NCI-H345 (cell line): Measurements from ENCODE around the gene RTTN.

Experiments
- DNase-seq: peaks from one replicate; lab custom pipeline; 2025; lab: John Stamatoyannopoulos, UW

RTTN gene

DNA sequence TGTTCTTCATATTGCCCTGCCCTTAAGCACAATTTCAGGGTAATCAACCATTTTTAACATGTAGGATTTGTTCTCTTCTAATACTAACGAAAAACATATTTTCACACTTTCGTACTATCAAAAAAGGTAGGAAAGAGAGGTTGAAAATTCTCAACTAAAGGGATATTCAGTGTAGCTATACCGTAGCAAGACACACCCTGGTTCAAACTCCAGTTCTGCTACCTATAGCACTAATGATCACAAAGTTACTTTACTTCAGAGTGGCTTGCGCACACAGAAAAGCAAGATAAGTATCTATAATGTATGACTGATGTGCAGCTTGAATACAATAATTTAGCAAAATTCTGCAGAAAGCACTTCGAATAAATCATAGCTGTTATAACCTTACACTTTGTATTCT is 132.1 kb downstream of the RTTN start:
- no peak for DNase-seq

DNA sequence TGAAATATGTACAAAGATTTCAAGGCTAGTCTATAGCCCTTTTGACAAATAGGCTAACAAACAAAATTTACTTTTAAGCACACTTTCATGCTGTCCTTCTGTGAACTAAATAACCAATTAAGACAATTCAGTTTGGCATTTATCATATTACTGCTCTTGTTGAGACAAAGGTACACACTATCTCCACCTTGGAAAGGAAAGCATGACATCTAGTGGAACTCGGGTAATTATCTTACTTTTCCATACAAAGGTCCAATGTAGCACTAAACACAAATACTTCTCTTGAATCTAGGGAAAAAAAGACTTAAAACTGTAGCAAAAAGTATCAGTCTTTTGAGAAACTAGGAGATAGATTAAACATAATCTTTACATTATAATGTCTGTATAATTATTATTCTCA is 132.8 kb downstream of the RTTN start:
- peak; percentile 38 for DNase-seq

DNA sequence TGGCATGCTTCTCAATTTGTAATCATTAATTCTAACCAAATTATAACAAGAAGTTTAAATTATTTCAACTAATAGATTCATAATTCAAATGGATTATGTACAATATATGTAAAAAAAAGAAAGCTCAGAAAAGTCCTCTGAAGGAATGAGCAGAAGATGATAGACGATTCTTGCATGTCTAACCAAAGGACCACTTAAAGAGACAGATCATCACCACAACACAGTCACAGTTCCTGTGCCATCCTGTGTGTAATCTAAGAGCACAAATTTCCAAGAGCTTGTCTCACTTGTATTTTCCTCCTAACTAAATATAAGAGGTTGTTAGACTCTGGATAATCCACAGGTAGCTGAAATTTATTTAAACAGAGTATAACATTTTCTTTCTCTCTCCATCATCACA is 135.5 kb downstream of the RTTN start:
- no peak for DNase-seq

DNA sequence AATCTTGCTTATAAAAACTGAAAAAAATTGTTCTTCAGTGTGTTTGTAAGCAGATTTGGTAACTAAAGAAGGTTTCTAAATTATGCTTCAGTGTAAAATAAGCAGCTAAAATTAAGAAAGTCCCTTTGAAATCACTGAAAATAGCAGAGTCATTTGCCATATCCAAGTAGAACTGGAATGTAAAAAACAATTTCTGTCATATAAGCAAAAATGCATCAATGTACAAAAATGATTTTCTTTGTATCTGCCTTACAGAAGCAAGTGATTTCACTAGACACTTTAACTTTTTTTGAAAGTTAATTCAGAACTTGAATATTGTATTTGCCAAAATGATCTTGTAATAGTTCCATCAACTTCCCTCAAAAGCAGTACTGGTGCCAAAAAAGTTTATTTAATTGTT is 136.1 kb downstream of the RTTN start:
- DNase-seq: no peak

DNA sequence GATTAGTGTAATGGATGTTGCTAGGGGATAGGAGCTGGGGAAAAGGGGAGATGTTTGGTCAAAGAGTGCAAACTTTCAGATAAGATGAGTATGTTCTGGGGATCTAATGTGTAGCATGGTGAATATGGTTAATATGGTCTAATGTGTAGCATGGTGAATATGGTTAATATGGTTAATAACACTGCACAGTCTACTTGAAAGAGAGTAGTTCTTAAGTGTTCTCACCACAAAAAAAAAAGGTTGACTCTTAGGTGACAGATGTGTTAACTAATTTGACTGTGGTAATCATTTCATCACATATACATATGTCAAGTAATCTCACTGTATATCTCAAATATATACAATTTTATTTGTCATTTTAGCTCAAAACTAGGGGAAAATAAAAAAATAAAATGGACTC is 136.5 kb downstream of the RTTN start:
- no peak for DNase-seq

DNA sequence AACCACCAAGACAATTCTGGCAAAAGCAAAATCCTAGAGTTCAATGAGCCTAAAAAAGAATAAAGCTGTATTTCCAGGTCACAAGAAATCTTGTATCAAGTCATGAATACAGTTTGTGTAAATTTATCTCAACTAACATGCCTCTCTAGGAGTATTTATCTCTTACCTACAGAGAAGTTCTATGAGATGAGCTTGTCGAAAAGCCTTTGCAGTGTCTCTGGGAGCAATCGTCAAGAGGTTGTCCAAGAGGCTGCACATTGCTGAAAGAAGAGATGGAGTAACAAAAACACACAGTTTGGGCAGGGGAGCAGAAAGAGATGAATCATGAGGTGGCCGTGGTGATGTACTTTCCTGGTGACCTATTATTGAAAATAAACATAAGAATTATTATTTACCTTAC is 145.8 kb downstream of the RTTN start:
- DNase-seq: no peak

DNA sequence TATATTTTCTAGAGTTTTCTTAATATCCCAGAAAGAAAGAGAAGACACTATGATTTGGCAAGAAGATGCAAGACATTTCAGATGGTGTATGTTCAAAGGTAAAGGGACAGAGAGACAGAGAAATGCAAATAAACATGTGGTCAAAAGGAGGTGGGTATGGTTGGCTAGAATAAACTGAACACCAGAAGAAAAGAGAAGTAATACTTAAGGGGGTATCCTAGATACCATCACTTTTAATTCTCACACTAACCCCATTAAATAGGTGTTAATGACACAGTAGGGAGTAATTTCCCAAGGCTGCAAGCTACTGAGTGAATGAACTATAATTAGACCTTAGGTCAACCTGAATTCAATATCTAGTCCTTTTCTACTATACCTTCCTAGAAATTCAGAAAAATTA is 146.6 kb downstream of the RTTN start:
- DNase-seq: no peak

DNA sequence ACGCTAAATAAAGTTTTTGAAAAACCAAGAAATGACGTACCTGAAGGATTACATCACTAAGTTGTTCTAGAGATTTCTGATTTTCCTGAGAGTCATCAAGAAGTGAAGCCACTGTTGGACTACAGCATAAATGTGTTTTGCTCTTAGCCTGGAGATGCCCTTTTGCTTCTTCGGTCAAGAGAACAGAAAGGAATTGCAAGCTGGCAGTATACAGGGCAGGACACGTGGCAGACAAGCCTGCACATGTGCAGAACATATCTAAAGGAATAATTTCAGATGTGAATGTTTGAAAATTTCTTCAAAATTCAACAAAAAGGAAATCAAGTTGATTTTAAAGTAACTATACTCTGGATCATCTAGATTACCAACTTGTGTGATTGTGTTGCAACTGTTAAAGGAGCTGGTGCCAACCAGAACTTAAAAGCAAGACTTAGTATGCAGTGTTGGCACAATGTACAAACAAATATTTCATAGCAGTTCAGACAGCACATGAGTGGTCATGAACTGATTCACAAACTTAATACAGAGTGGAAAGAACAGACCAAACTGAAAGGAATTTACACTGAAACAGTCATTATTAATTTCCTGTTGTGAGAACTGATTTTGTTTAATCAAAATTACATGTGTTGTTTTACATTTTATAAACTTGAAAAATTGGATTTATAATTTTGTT is 157.4 kb downstream of the RTTN start:
- no peak for DNase-seq

DNA sequence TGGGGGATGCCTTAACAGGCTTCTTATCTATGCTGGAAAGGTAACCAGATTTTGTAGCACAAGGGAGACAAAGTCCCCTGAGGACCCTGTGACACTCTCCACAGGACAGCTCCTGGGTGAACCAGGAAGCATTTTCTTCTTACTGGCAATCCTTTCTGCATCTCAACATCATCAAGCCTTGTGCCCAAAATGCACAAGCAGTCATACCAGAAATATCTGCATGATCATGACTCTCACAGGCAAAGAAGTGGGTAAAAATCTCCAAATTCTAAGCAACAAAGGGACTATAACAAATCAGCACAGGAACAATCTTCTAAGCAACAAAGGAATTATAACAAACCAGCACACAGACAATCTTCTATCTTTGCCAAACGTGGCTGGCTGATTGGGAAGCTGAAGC is 158.7 kb downstream of the RTTN start:
- no peak for DNase-seq

DNA sequence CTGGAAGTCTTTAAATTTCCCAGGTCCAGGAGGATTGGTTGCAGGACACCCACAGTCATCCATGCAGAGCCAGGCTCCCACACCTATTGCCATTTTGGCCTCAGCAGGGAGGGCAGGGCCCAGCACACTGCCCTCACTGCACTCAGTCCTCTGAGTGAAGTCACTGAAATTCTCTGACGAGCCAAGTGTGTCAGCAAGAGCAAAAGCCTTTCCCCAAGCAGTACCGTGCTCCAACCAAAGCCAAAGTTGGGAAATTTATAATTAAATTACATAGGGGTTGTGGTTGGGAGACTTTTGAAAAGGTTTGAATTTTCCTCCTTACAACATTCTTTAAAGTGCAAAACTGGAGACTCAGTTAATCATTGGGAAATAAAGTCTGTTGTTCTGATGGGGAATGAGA is 159.3 kb downstream of the RTTN start:
- DNase-seq: no peak

DNA sequence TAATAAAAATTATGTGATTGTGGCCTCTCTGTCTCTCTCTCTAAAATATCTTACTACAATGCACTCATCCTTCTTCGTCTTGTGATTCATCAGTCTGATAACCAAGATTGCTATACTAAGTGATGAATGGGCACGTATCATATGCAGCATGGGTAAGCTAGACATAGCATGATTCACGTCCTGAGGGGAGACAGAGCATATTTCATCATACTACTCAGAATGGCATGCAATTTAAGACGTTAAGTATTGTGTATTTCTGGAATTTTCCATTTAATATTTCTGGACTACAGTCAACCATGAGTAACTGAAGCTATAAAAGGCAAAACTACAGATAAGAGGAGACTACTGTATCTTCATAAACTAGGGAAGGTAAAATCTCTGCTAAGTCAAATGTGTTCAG is 160.9 kb downstream of the RTTN start:
- DNase-seq: no peak

DNA sequence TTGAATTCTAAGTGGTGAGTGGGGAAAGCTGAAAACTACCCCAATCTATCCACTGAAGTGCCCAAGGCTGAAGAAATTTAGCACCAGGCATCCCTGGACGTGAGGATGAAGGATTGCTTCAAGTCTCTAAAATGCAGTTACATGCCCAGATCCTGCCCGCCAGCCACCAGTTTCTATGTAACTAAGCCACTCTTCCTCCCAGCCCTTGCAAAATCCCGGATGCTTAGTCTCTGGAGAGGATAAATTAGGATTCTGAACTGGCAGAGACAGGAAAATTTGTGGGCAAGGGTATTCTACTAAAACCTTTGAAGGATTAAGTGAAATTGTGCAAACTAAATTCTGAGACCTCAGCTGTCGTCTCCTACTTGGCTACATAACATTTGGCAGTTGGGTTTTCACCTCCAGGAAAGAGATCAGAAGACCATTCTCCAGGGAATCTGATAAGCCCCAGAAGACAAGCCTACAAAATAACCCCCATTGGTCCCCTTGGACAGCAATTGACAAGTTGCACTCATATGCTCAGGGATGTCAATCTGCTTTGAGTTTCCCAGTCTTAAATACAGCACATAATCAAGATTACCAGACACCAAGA is 163.9 kb downstream of the RTTN start:
- DNase-seq: no peak

DNA sequence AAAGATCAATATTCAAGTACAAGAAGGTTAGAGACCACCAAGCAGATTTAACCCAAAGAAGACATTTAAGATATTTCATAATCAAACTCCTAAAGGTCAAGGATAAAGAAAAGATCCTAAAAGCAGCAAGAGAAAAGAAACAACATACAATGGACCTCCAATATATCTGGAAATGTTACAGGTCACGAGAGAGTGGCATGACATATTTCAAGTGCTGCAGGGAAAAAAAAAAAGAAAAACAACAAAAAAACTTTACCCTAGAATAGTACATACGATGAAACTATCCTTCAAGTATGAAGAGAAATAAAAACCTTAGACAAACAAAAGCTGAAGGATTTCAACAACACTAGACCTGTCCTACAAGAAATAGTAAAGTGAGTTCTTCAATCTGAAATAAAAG is 166.3 kb downstream of the RTTN start:
- no peak for DNase-seq

DNA sequence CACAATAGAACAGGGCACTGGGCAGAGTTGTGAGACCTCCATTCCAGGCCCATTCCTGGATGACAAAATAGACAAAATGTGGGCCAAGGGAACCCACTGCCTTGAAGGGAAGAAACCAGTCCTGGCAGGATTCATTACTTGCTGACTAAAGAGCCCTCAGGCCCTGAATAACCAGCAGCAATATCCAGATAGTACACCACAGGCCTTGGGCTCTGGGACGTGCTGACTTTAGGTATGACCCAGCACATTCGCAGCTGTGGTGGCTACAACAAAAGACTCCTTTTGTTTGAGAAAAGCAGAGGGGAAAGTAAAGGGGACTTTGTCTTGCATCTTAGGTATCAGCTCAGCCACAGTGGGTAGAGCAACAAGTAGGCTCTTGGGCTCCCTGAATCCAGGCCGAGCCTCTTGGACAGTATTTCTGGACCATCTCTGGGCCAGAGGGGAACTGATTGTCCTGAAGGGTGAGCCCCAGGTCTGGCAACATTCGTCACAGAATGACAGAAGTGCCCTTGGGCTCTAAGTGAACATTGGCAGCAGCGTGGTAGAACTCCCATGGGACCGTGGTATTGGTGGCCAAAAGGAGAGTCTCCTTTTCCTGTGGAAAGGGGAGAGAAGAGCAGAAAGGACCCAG is 167.9 kb downstream of the RTTN start:
- DNase-seq: no peak

DNA sequence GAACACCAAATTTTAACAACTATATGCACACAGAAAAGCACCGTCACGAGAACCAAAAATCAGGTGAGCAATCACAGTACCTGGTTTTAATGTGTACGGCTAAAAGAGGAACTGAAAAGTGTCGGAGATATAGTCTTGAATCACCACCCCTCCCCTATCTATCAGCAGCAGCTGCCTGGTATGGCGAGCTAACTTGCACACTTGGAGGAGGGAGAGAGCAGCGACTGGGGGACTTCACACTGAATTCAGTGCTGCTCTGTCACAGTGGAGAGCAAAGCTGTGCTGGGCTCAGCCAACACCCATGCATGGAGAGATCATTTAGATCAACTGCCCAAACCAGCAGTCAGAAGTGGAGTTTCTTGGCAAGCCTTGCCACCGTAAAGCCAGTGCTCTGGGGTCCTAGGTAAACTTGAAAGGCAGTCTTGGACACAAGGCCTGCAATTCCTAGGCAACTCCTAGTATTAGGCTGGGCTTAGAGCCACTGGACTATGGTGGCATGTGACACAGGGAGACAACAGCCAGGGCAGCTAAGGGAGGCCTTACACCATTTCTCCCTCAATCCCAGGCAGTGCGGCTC is 168.6 kb downstream of the RTTN start:
- no peak for DNase-seq

DNA sequence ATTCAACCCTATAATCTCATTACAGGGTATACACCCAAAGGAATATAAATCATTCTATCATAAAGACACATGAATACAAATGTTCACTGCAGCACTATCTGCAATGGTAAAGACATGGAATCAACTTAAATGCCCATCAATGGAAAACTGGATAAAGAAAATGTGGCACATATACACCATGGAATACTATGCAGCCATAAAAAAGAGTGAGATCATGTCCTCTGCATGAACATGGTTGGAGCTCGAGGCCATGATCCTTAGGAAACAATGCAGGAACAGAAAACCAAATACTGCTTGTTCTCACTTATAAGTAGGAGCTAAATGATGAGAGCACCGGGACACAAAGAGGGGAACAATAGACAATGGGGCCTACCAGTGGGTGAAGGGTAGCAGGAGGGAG is 169.3 kb downstream of the RTTN start:
- no peak for DNase-seq

DNA sequence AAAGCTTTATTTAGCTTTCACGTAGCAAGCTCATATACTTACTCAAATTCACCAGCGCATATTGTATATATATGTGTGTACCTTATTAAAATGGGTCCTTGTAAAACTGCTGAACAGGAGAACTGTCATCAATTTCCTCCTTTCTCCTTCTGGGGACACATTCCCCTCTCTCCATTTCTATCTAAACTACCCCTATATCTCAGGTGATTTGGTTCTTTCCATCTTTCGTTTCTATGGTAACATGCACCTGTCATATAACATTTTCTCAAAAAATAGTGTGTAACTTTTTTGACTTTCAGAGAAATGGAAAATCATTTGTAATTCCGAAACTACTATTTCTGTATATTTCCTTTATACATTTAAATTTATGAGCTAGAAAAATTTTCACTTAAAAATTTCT is 174.3 kb downstream of the RTTN start:
- no peak for DNase-seq

DNA sequence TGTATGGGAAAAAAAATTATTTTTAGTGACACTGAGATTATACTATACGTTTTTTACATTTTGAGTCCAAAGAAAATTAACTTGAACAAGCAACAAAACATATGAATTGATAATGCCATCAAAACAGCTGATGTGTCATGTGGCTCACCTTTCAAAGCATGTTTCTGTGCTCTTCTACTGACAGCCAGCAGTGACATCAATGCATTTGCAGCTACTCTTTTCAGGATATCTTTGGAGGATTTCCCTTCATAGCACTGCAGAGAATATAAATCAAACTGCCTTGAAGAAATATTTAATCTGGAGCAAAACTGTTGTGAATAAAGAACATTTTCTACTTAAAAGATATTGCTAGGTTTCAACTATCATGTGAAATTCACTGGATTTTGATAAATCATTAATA is 174.8 kb downstream of the RTTN start:
- DNase-seq: no peak

DNA sequence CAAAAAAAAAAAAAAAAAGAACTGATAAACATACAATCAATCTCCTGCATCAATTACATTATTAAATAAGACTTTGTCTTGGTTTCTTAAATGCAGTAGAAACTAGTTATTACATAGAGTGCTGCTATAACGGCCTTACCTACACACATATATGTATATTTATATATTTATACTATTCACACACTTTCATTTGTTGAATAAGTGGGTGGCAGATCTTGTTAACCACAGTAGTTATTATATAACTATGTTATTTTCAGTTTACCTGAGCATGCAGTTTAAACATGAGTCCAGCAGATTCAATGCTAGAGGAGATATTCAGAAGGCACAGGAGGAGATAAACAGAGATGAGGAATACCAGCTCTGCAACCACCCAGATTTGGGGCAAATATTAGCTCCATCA is 176.3 kb downstream of the RTTN start:
- no peak for DNase-seq

DNA sequence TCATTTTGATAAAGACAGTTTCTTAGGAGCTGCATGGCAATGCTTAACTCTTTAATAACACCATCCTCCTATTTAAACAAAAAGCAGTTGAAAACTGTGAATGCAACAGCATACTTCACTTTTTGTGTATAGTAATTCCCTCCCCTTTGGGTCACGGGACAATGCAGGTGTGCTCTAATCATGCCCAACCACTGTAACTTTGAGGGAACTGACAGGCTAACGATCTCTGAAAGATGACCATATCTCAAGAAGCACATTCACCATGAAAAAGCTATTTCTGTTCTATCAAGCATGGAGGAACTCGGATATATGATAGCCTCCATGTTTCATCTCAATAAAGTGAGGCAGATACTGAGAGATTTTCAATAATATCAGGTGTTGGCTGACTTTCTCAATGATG is 176.8 kb downstream of the RTTN start:
- no peak for DNase-seq

DNA sequence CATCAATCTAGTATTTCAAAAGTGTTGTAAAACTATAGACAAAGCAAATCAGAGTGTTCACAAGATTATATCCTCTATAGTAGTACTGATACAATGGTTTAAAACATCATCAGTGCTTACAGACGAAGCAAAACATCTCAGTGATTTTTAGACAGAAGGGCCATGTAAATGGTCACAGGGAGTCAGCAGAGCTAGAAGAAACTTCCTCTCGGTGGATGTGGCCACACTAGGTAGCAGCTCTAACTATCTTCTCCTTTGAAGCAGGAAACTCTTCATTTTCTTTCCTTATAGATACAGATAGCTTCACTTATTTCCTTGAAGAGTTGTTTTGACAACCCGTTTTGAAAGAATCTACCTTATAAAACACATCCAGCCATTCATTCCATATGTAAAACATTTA is 177.4 kb downstream of the RTTN start:
- no peak for DNase-seq

DNA sequence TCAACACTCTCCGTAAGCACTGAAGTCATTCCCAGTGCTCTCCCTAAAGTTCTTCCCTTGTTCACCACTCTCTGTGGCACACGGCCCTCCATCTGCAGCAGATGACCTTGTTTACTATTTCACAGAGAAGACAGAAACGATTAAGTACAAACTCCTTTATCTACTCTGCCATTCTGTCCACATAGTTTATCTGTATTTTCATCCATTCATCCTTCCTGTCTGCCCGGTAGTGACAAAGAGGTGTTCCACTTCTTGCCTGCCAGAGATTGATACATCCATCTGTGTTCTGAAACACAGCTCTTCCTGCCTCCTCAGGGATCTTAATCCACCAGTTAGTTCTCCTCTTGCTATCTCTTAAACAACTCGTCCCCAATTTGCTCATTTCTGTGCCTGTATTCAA is 179.9 kb downstream of the RTTN start:
- DNase-seq: no peak

DNA sequence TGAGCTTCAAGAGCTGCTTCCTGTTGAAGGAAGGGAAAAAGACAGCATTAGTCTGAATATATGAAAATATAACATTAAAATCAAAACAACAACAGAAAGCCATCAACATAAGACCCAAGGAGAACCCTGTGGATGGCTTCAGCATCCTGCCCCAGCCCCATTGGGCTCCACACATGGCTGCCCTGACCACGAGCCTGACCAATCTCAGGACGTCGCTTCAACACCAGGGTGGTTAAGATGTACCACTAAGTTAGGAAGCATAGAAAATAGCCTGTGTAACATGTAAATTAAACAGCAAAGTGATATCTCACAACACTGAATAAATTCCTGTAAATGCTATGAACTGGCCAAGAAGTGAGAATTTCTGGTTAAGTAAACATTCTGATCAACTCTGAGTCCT is 180.7 kb downstream of the RTTN start:
- DNase-seq: no peak

DNA sequence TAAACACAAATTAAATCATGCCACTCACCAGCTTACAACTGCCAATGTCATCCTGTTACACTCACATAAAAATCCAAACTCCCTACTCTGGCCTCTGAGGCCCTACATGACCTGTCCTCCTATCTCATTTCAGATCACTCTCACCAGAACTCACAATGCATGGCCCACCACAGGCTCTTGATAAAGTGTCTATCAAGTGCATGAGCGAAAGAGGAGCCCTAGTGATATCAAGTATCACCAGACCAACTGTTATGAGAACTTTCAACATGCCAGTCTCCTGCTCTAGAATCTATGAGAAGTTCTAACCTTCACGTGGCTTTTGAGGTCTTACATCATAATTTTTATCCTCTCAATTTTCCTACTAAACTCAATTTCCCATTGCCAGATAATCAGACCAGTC is 181.4 kb downstream of the RTTN start:
- no peak for DNase-seq
